OCI-LY7 (cell line): ENCODE measurements around the gene RABEPK. TPM values are rescaled to one million over a fixed set of nuclear protein-coding genes. Genes with fewer than 3 reads are reported as not detected.
A peak's percentile ranks its signal among the peaks of the same experiment; 100 is the strongest.
"Not testable (repeated sequence)": the region's sequence is repeated elsewhere in the genome, so short reads cannot be mapped to it uniquely, and the experiment has no call there.

Experiments used
- BruUV-seq: library from RNA; stranded (reverse); fragments of 400-500 nt; replicated peaks from 2 replicates; lab custom pipeline; 2021; lab: Mats Ljungman, UMichigan
- CTCF ChIA-PET: fragments of 300-600 bp; sonication (Branson Sonifier 250); formaldehyde crosslinking; loops from one replicate; lab custom pipeline; 2022; ENCODE audit warnings: antibody characterized with exemption; ENCODE audit not compliant: unreplicated experiment; lab: Charles Lee
- POLR2A ChIA-PET: fragments of 300-600 bp; sonication (Branson Sonifier 250); formaldehyde crosslinking; loops from one replicate; lab custom pipeline; 2022; ENCODE audit warnings: antibody characterized with exemption; lab: Charles Lee
- DNase-seq: peaks from one replicate; pipeline ENCODE4 v3.0.0-alpha.2; 2015; ENCODE audit warnings: low spot score
- H2AFZ ChIP-seq: fragments of 200-600 bp; sonication (generic), shearing (Covaris generic); 2 replicates; pipeline ENCODE4 v1.6.1; 2014; ENCODE audit warnings: mild to moderate bottlenecking, antibody characterized with exemption, low read length, moderate library complexity
- H3K27ac ChIP-seq: fragments of 200-600 bp; sonication (generic); 2 replicates; pipeline ENCODE4 v1.5.1; 2014; ENCODE audit warnings: mixed run types, low read depth, mild to moderate bottlenecking, moderate library complexity, low read length, inconsistent platforms; ENCODE audit not compliant: poor library complexity, severe bottlenecking
- H3K36me3 ChIP-seq: fragments of 200-600 bp; sonication (generic); 2 replicates; pipeline ENCODE4 v1.6.1; 2014; ENCODE audit warnings: mild to moderate bottlenecking, antibody characterized with exemption, low read length, moderate library complexity, mixed read lengths; ENCODE audit not compliant: insufficient read depth
- H3K4me1 ChIP-seq: fragments of 200-600 bp; sonication (generic); 2 replicates; pipeline ENCODE4 v1.5.1; 2014; ENCODE audit warnings: mild to moderate bottlenecking, low read length; ENCODE audit not compliant: insufficient read depth, poor library complexity, severe bottlenecking
- H3K4me2 ChIP-seq: fragments of 200-600 bp; sonication (generic); 2 replicates; pipeline ENCODE4 v1.6.1; 2014; ENCODE audit warnings: mild to moderate bottlenecking, low read length
- H3K4me3 ChIP-seq: fragments of 200-600 bp; sonication (generic); 2 replicates; pipeline ENCODE4 v1.5.1; 2014; ENCODE audit warnings: mild to moderate bottlenecking, low read depth, low read length; ENCODE audit not compliant: poor library complexity, severe bottlenecking
- H3K79me2 ChIP-seq: fragments of 200-600 bp; sonication (generic); 2 replicates; pipeline ENCODE4 v1.6.1; 2016; ENCODE audit warnings: low read depth, mild to moderate bottlenecking, low read length, moderate library complexity, mixed read lengths; ENCODE audit not compliant: insufficient read depth
- H3K9me2 ChIP-seq: fragments of 200-600 bp; sonication (generic); 2 replicates; pipeline ENCODE4 v1.6.1; 2016; ENCODE audit warnings: mild to moderate bottlenecking, low read length, mixed read lengths; ENCODE audit not compliant: insufficient read depth
- H3K9me3 ChIP-seq: fragments of 200-600 bp; sonication (generic); 2 replicates; pipeline ENCODE4 v1.6.1; 2014; ENCODE audit warnings: mild to moderate bottlenecking, mixed run types, low read length, mixed read lengths
- H4K20me1 ChIP-seq: fragments of 200-600 bp; sonication (generic); 2 replicates; pipeline ENCODE4 v1.6.1; 2014; ENCODE audit warnings: mild to moderate bottlenecking, antibody characterized with exemption, low read length, moderate library complexity, mixed read lengths; ENCODE audit not compliant: insufficient read depth
- EZH2phosphoT487 ChIP-seq: fragments of 200-600 bp; sonication (generic); IDR thresholded peaks from 2 replicates; pipeline ENCODE4 v1.6.1; 2018; ENCODE audit warnings: low read depth, borderline replicate concordance, mild to moderate bottlenecking, mixed run types, antibody characterized with exemption, low read length, moderate library complexity, mixed read lengths
- intact Hi-C: fragments of 100-400 bp; cut with micrococcal nuclease; formaldehyde crosslinking; loops from one replicate; pipeline ENCODE4 v1.10.0; 2022; ENCODE audit not compliant: unreplicated experiment
- total RNA-seq, 2 experiments: library from RNA; depleted of rRNA in 1 of 2; stranded (reverse); fragments of >200 nt in 1 of 2; shearing (Covaris generic) in 1 of 2; gene quantifications; 2 replicates each; pipeline ENCODE4 v1.2.3, GENCODE V29; 2014 to 2022
- TF ChIP-seq, protein P1 (sequence below): fragments of 200-600 bp; sonication (generic); conservative IDR thresholded peaks from 2 replicates; pipeline ENCODE4 v1.5.1; 2014; ENCODE audit warnings: mild to moderate bottlenecking, antibody characterized with exemption, low read length, moderate library complexity, mixed read lengths

RABEPK gene
- total RNA-seq, 2 experiments from 2014 or later: 22.9 to 27.0 TPM

DNA sequence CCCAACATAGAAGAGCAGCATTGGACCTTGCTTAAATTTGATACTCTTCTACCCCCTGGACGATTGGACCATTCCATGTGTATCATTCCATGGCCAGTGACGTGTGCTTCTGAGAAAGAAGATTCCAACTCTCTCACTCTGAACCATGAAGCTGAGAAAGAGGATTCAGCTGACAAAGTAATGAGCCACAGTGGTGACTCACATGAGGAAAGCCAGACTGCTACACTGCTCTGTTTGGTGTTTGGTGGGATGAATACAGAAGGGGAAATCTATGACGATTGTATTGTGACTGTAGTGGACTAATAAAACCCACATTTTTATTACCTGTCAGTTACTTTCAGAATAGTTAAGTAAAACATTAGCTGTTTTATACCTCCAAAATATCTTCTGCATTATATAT is 33.3 kb downstream of the RABEPK start:
- Histone ChIP-seq H3K27ac (no peak overlapping the region), H3K4me2 (no peak overlapping the region), H3K79me2 (peaks cover 35% of the 10 kb centered on the region), H4K20me1 (peaks cover 29% of the 10 kb centered on the region), H3K4me1 (peaks cover 35% of the 10 kb centered on the region), H2AFZ (no peak overlapping the region), H3K9me2 (no peaks in the 10 kb centered on the region), H3K9me3 (no peaks in the 10 kb centered on the region), H3K36me3 (peaks cover 68% of the 10 kb centered on the region), H3K4me3 (no peak overlapping the region)
- intact Hi-C loops: no loop called here
- TF ChIP-seq EZH2phosphoT487: no peak
- TF ChIP-seq, protein P1, sequence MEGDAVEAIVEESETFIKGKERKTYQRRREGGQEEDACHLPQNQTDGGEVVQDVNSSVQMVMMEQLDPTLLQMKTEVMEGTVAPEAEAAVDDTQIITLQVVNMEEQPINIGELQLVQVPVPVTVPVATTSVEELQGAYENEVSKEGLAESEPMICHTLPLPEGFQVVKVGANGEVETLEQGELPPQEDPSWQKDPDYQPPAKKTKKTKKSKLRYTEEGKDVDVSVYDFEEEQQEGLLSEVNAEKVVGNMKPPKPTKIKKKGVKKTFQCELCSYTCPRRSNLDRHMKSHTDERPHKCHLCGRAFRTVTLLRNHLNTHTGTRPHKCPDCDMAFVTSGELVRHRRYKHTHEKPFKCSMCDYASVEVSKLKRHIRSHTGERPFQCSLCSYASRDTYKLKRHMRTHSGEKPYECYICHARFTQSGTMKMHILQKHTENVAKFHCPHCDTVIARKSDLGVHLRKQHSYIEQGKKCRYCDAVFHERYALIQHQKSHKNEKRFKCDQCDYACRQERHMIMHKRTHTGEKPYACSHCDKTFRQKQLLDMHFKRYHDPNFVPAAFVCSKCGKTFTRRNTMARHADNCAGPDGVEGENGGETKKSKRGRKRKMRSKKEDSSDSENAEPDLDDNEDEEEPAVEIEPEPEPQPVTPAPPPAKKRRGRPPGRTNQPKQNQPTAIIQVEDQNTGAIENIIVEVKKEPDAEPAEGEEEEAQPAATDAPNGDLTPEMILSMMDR: no peak
- DNase-seq: no peak
- ChIA-PET CTCF (no interaction called here), POLR2A (no interaction called here)
- BruUV-seq: no TSS peak

DNA sequence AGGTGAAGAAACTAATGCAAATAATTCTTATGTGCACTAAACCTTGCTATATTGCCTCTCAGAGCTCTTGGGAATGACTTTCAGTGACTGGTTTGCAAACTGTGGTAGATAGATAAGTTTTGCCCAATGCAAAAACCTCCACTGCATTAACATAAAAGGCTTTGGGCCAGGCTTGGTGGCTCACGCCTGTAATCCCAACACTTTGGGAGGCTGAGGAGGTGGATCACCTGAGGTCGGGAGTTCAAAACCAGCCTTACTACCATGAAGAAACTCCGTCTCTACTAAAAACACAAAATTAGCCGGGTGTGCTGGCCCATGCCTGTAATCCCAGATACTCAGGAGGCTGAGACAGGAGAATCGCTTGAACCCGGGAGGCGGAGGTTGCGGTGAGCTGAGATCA is 33.8 kb downstream of the RABEPK start:
- H3K9me2 ChIP-seq, H3K4me2 ChIP-seq, intact Hi-C loops, H3K27ac ChIP-seq, DNase-seq, POLR2A ChIA-PET, H2AFZ ChIP-seq, H3K4me3 ChIP-seq, CTCF ChIA-PET, H3K9me3 ChIP-seq, BruUV-seq: not testable (repeated sequence)
- Histone ChIP-seq H3K36me3 (peaks cover 72% of the 10 kb centered on the region), H4K20me1 (peaks cover 33% of the 10 kb centered on the region), H3K79me2 (peaks cover 39% of the 10 kb centered on the region), H3K4me1 (peaks cover 39% of the 10 kb centered on the region)

DNA sequence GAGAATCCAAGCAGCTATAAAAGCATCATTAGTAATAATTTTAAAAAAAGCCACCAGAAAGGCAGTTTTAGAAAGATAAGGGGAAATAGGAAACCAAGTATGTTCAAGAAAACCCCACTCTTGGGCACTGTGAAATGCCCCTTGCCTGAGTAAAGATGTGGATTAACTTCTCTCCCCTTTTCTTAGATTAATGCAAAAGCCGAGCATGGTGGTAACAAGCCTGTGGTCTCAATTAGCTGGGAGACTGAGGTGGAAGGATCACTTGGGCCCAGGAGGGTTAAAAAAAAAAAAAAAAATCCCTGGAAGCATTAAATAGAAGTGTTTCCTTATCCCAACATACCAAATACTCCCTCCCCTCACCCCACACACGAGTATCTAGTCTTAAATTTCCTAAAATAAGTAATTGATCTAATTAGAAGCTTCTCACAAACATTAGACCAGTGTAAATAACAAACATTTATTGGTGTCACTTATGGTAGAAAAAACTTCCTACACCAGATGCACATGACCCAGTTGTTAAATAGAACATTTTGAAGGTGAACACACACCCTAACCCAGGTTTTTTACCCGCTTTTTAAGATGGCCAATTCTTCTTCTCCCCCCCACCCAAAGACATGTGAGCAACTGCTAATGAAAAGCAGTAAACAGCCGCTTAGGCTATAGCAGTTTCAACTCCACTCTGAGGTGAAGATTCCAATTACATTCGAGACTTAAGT is 35.6 kb downstream of the RABEPK start:
- Histone ChIP-seq H3K36me3 (peaks cover 79% of the 10 kb centered on the region), H3K4me2 (peak overlapping the region; percentile 74), H3K4me3 (peak overlapping the region; percentile 96), H3K79me2 (peaks cover 57% of the 10 kb centered on the region), H3K9me3 (no peaks in the 10 kb centered on the region), H3K4me1 (peaks cover 46% of the 10 kb centered on the region), H2AFZ (no peak overlapping the region), H3K9me2 (no peaks in the 10 kb centered on the region), H4K20me1 (peaks cover 48% of the 10 kb centered on the region), H3K27ac (no peak overlapping the region)
- ChIA-PET POLR2A (interaction anchor here (0.9 kb wide), 1 partner anchor 166 kb away, joined by 4 read pairs; no protein-coding TSS in a partner anchor), CTCF (no interaction called here)
- no peak for DNase-seq
- no TSS peak for BruUV-seq
- no peak for TF ChIP-seq EZH2phosphoT487
- TF ChIP-seq, protein P1: no peak
- intact Hi-C loops: no loop called here
